Measurements from ENCODE around the gene CUX1.

GRCh38 chr7:102302025-102302424, 484.6 kb downstream of the CUX1 start:
- TF ChIP-seq CTCF (conservative IDR thresholded peaks at IDR 0.05 in 1 of 2, IDR thresholded peaks at IDR 0.05 in 1 of 2; ENCODE audit: low read depth in 1 of 2, low read length in 2 of 2) = no peak
- no peak for TF ChIP-seq EZH2 (IDR thresholded peaks at IDR 0.05; ENCODE audit: low read length, missing control alignments)

All from fibroblast of lung (primary cell).